Esophagus squamous epithelium (tissue), 5 donors: ENCODE measurements around the gene TAF6. TPM values are rescaled to one million over a fixed set of nuclear protein-coding genes. Genes with fewer than 3 reads are reported as not detected.

Source experiments
- DNase-seq: peaks from one replicate; lab custom pipeline; 2025; lab: John Stamatoyannopoulos, UW
- H3K27ac ChIP-seq, 4 donors: fragments of 200-600 bp; sonication (generic); one replicate each; pipeline ENCODE4 v1.5.1; 2016 to 2019; ENCODE audit warnings: mild to moderate bottlenecking in 1 of 4
- H3K27me3 ChIP-seq, 4 donors: fragments of 200-600 bp; sonication (generic); 1 replicate in 3 of 4; 2 replicates in 1 of 4; pipeline versions ENCODE4 v1.5.1 to v1.6.0; 2017 to 2021; ENCODE audit warnings: antibody characterized with exemption in 1 of 4
- H3K36me3 ChIP-seq, 3 donors: fragments of 200-600 bp; sonication (generic); one replicate each; pipeline ENCODE4 v1.5.1; 2016 to 2019
- H3K4me1 ChIP-seq, 3 donors: fragments of 200-600 bp; sonication (generic); one replicate each; pipeline ENCODE4 v1.5.1; 2017 to 2019
- H3K4me3 ChIP-seq, 4 donors: fragments of 200-600 bp; sonication (generic); 1 replicate in 3 of 4; 2 replicates in 1 of 4; pipeline ENCODE4 v1.5.1; 2016 to 2019; ENCODE audit warnings: mild to moderate bottlenecking in 2 of 4, moderate library complexity in 1 of 4
- H3K9me3 ChIP-seq, 3 donors: fragments of 200-600 bp; sonication (generic); one replicate each; pipeline ENCODE4 v1.5.1; 2016 to 2019
- CTCF ChIP-seq, 6 experiments: fragments of 450-650 bp in 4 of 6; fragments of 200-600 bp in 2 of 6; sonication (generic) in 2 of 6; IDR thresholded peaks; one replicate each; pipeline ENCODE4 v1.5.1; 2016 to 2019; ENCODE audit warnings: antibody characterized with exemption in 6 of 6, mild to moderate bottlenecking in 4 of 6, moderate library complexity in 4 of 6
- POLR2A ChIP-seq, 4 donors: fragments of 450-650 bp; IDR thresholded peaks; one replicate each; pipeline ENCODE4 v1.6.1; 2017; ENCODE audit warnings: antibody characterized with exemption in 4 of 4, mild to moderate bottlenecking in 4 of 4, moderate library complexity in 3 of 4
- WGBS, 2 donors: methylation state at CpG; one replicate each; pipeline ENCODE4 v1.1.5; 2018; 5-methylcytosine and 5-hydroxymethylcytosine counted together
- intact Hi-C: fragments of 100-400 bp; cut with DNase I; formaldehyde crosslinking; loops from one replicate; pipeline ENCODE4 v1.15.0; 2022
- total RNA-seq, 4 donors: library from RNA; depleted of rRNA; stranded (reverse); fragments of >200 nt; gene quantifications; one replicate each; pipeline ENCODE4 v1.1.0, GENCODE V29; 2016
- donor health status: DM: yes; HTN: yes; CAD: no.

The TAF6 gene
- total RNA-seq, 4 donors from 2014 or later, result 24.4 to 40.6 (median 30.5) TPM

GRCh38 chr7:100099452-100099851, 19.7 kb downstream of the TAF6 start:
- Histone ChIP-seq H3K4me3 (peak overlapping the region; percentile 51 to 94 (median 76)), H3K27ac (peak overlapping the region; percentile 91 to 99 (median 98)), H3K9me3 (no peaks in the 10 kb centered on the region), H3K27me3 (no peaks in the 10 kb centered on the region), H3K36me3 (peaks cover 23 to 67% (median 50%) of the 10 kb centered on the region in 3 donors), H3K4me1 (peaks cover 12 to 40% (median 12%) of the 10 kb centered on the region in 3 donors)
- intact Hi-C loops, result no loop called here
- no peak for DNase-seq
- TF ChIP-seq CTCF (IDR thresholded peaks at IDR 0.05), result no peak
- no peak for TF ChIP-seq POLR2A (IDR thresholded peaks at IDR 0.05)
- 51 to 65% methylated on average over 12 of the region's 12 CpGs for WGBS, 2 donors

DNA sequence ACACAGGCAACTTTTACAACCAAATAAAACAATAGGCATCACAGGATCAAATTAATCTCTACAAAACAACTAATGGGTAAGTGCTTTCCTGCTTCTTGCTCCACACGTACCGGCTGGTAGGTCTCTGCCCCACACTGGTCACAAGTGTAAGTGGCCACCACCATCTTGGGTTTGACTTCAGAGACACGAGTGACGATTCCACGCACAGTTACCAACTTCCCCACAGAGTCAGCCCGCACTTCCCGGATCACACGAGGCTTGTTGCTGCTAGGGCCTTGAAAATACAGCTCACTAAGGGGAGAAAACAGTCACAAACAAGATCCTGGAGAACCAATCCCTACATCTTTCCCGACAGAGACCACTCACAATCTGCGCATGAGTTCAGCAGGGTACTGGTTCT, 20.2 kb downstream of the TAF6 start:
- 82 to 86% methylated on average over 6 to 7 of the region's 10 CpGs for WGBS, 2 donors
- H3K4me3 ChIP-seq, result no peak overlapping the region
- H3K27ac ChIP-seq, result peak overlapping the region in 1 of 4 donors; percentile 99
- H3K9me3 ChIP-seq, result no peaks in the 10 kb centered on the region
- peaks cover 12 to 44% (median 12%) of the 10 kb centered on the region in 3 donors for H3K4me1 ChIP-seq
- peaks cover 27 to 67% (median 50%) of the 10 kb centered on the region in 3 donors for H3K36me3 ChIP-seq
- no peak for TF ChIP-seq POLR2A (IDR thresholded peaks at IDR 0.05)
- no peak for TF ChIP-seq CTCF (IDR thresholded peaks at IDR 0.05)
- no peaks in the 10 kb centered on the region for H3K27me3 ChIP-seq
- no peak for DNase-seq
- intact Hi-C loops, result no loop called here

- no peak for DNase-seq
- Histone ChIP-seq H3K9me3 (no peaks in the 10 kb centered on the region), H3K27ac (no peak overlapping the region), H3K4me1 (peaks cover 7 to 44% (median 8%) of the 10 kb centered on the region in 3 donors), H3K27me3 (no peaks in the 10 kb centered on the region), H3K36me3 (peaks cover 39 to 89% (median 72%) of the 10 kb centered on the region in 3 donors), H3K4me3 (no peak overlapping the region)
- TF ChIP-seq POLR2A (IDR thresholded peaks at IDR 0.05) (no peak), CTCF (IDR thresholded peaks at IDR 0.05) (no peak)
- 82 to 84% methylated on average over 3 to 6 of the region's 17 CpGs for WGBS, 2 donors
- intact Hi-C loops, result no loop called here
Observed at GRCh38 chr7:100095704-100096103, 23.5 kb downstream of the TAF6 start.

GRCh38 chr7:100095289-100095688, 23.9 kb downstream of the TAF6 start:
- H3K27ac ChIP-seq, result no peak overlapping the region
- H3K9me3 ChIP-seq, result no peaks in the 10 kb centered on the region
- H3K4me3 ChIP-seq, result no peak overlapping the region
- no peak for DNase-seq
- no peaks in the 10 kb centered on the region for H3K27me3 ChIP-seq
- 81 to 86% methylated on average over 8 to 9 of the region's 9 CpGs for WGBS, 2 donors
- peaks cover 39 to 93% (median 76%) of the 10 kb centered on the region in 3 donors for H3K36me3 ChIP-seq
- H3K4me1 ChIP-seq, result peaks cover 7 to 48% (median 8%) of the 10 kb centered on the region in 3 donors
- TF ChIP-seq POLR2A (IDR thresholded peaks at IDR 0.05) (no peak), CTCF (IDR thresholded peaks at IDR 0.05) (no peak)
- intact Hi-C loops, result no loop called here

DNA sequence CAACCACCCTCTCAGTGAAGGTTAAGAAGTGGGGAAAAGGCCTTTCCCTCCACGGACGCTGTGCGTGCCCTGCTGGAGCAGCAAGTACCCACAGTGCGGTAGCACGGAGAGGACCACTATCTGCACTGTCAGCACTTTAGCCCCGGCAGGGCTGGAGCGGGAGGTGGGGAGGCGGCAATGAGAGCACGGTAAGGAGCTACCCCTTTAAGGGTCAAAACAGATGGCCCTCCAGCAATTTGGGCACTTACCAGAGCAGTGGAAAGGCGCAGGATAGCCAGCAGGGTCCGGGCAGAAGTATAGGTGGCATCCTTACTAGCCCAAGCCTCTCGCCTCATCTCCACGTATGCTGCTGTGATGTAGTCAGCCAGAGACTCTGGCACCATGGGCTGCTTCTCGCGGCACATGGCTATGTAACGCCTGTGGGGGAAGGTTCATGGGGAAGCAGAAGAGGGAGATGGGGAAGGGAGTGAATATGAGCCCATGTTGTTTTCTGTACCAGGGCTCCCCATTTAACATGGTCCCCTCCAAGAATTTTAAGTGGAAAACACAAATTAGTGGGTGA, 25.2 kb downstream of the TAF6 start:
- TF ChIP-seq CTCF (IDR thresholded peaks at IDR 0.05) (no peak), POLR2A (IDR thresholded peaks at IDR 0.05) (no peak)
- H3K27ac ChIP-seq, result no peak overlapping the region
- no peaks in the 10 kb centered on the region for H3K9me3 ChIP-seq
- intact Hi-C loops, result no loop called here
- DNase-seq, result no peak
- WGBS, 2 donors, result 87 to 91% methylated on average over 11 to 15 of the region's 16 CpGs
- H3K4me3 ChIP-seq, result no peak overlapping the region
- peaks cover 0 to 49% (median 12%) of the 10 kb centered on the region in 3 donors for H3K4me1 ChIP-seq
- H3K27me3 ChIP-seq, result no peaks in the 10 kb centered on the region
- H3K36me3 ChIP-seq, result peaks cover 39 to 93% (median 75%) of the 10 kb centered on the region in 3 donors
